Raji (cell line): Measurements from ENCODE around the gene MRPL2.

Source experiments
- POLR2A ChIP-seq: IDR thresholded peaks from 2 replicates; pipeline ENCODE4 v1.6.1; 2011; ENCODE audit warnings: low read depth, low read length, control low read depth; ENCODE audit not compliant: insufficient read depth

Gene MRPL2

GRCh38 chr6:43090559-43090956 is 31.3 kb upstream of the MRPL2 start:
- TF ChIP-seq POLR2A: no peak

GRCh38 chr6:43089874-43090558 is 30.8 kb upstream of the MRPL2 start:
- TF ChIP-seq POLR2A: no peak

- TF ChIP-seq POLR2A: no peak
Observed at GRCh38 chr6:43089467-43089866, 30.2 kb upstream of the MRPL2 start.

- no peak for TF ChIP-seq POLR2A
Observed at GRCh38 chr6:43088654-43089056, 29.4 kb upstream of the MRPL2 start.

- no peak for TF ChIP-seq POLR2A
Observed at GRCh38 chr6:43086022-43086658, 26.9 kb upstream of the MRPL2 start.

GRCh38 chr6:43082806-43083655 is 23.8 kb upstream of the MRPL2 start:
- no peak for TF ChIP-seq POLR2A

GRCh38 chr6:43081043-43081442 is 21.8 kb upstream of the MRPL2 start:
- TF ChIP-seq POLR2A: no peak

- no peak for TF ChIP-seq POLR2A
Observed at GRCh38 chr6:43078691-43079090, 19.5 kb upstream of the MRPL2 start.

GRCh38 chr6:43077981-43078511 is 18.8 kb upstream of the MRPL2 start:
- no peak for TF ChIP-seq POLR2A

GRCh38 chr6:43077333-43077809 is 18.1 kb upstream of the MRPL2 start:
- TF ChIP-seq POLR2A: no peak

- no peak for TF ChIP-seq POLR2A
Observed at GRCh38 chr6:43076464-43077332, 17.5 kb upstream of the MRPL2 start.

- TF ChIP-seq POLR2A: no peak
Observed at GRCh38 chr6:43075670-43076463, 16.6 kb upstream of the MRPL2 start, which contains the start of gene PTK7. TSS of gene PTK7 (plus strand) at chr6:43076314. CDS start at chr6:43076489, 175 bp downstream.

GRCh38 chr6:43074847-43075669 is 15.8 kb upstream of the MRPL2 start:
- TF ChIP-seq POLR2A: no peak
